Measurements from ENCODE around the gene PTK6.
"Not testable (repeated sequence)": the region's sequence is repeated elsewhere in the genome, so short reads cannot be mapped to it uniquely, and the experiment has no call there.

The PTK6 gene

GRCh38 chr20:63492518-63492917 is 44.7 kb downstream of the PTK6 start:
- no peak for DNase-seq

- no peak for DNase-seq
Measured at GRCh38 chr20:63491635-63492230, 45.4 kb downstream of the PTK6 start.

GRCh38 chr20:63491078-63491477 is 46.1 kb downstream of the PTK6 start:
- DNase-seq: no peak

GRCh38 chr20:63490416-63490815 is 46.8 kb downstream of the PTK6 start:
- DNase-seq: no peak

- no peak for DNase-seq
Measured at GRCh38 chr20:63488315-63489251, 48.6 kb downstream of the PTK6 start.

DNA sequence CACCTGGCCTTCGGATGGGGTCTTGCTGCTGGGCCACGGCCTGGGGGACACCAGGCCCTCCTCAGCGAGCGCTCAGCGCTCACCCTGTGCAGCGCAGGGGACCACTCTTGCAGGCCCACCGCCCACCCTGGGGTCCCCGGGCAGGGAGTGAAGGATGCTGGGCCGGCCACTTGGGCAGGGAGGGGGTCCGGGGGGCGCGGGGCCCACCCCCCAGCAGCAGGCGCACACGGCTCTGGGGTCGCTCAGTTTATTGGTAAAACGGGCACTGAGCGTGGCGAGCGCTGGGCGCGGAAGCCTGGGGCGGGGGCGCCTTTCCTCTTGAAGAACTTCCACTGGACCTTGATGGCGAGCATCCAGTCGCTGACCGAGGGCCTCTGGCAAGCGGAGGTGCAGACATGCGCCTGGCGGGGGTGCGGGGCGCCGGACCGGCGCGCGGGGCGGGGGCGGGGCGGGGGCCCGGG is 49.4 kb downstream of the PTK6 start:
- DNase-seq: no peak

- no peak for DNase-seq
Measured at GRCh38 chr20:63487116-63487764, 49.9 kb downstream of the PTK6 start.

DNA sequence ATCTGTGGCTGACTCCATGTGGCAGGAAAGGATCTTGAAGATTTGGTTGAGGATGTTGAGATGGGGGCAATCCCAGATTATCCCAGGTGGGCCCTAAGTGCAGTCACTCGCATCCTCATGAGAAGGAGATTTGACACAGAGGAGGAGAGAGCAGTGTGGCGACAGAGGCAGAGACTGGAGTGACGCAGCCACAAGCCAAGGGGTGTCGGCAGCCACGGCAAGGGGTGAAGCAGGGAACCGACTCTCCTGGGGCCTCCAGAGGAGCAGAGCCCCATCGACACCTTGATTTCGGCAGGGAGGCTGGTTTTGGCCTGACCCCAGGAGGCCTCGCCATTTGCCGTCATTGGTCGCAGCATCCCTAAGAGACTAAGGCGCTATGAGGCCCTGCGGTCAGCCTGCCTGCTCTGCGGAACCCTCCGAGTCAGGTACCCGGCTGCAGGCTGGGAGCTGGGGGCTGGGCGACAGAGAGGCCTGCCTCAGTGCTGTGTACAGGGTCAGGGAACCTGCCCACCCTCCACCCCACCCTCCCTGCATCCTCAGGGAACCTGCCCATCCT is 50.8 kb downstream of the PTK6 start:
- no peak for DNase-seq

- no peak for DNase-seq
Measured at GRCh38 chr20:63484651-63485403, 52.3 kb downstream of the PTK6 start.

GRCh38 chr20:63484236-63484635 is 52.9 kb downstream of the PTK6 start:
- DNase-seq: no peak

GRCh38 chr20:63483834-63484233 is 53.3 kb downstream of the PTK6 start:
- no peak for DNase-seq

- DNase-seq: no peak
Measured at GRCh38 chr20:63482021-63482587, 55.1 kb downstream of the PTK6 start.

DNA sequence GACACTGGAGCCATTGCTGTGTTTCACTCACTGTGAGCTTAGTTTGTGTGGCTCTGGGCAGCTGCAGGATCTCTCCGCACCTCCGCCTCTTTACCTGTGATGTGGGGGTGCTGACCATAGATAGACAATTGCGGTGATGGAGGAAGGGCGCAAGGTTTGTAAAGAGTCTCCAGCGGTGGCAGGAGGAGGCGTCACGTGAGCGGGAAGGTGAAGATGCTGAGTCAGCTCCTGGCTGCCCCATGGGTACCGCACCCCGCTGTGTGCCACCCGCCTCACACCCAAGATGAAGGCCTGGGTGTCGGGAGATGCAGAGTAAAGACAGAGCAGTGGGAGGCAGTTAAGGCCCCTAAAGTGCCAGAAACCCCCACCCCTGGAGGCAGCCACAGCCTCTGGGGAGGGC is 55.7 kb downstream of the PTK6 start:
- DNase-seq: no peak

DNA sequence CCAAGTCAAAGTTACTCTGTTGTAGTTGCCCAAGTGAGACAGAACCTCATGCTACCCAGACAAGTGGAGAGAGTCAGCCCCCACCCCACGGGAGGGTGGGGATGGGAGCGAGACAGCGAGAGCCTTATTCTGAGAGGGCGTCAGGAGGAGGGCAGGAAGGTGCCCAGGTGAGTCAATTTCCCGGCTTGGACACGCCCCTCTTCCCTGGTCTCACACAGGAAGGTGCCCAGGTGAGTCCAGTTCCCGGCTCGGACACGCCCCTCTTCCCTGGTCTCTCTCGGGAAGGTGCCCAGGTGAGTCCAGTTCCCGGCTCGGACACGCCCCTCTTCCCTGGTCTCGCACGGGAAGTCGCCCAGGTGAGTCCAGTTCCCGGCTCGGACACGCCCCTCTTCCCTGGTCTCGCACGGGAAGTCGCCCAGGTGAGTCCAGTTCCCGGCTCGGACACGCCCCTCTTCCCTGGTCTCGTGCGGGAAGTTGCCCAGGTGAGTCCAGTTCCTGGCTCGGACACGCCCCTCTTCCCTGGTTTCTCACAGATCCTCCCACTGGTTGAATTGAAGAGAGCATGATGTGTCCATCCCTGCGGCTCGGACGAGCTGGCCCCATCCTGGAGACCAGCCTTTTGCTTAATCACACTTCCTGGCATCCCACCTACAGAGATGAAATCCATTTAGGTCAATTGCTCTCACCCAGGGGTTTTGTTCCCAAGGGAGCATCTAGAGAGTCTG is 57.3 kb downstream of the PTK6 start:
- DNase-seq: not testable (repeated sequence)

- no peak for DNase-seq
Measured at GRCh38 chr20:63478346-63479302, 58.6 kb downstream of the PTK6 start.

Measured in NCI-H446 (cell line).